OCI-LY3 (cell line): Measurements from ENCODE around the gene TTLL11.

Source experiments
- H2AFZ ChIP-seq: fragments of 200-600, 300-600 bp; shearing (Covaris generic); 2 replicates; pipeline ENCODE4 v1.6.0; 2014; ENCODE audit warnings: antibody characterized with exemption, low read depth, low read length
- H3K27ac ChIP-seq: fragments of 200-600, 300-600 bp; sonication (generic); 2 replicates; pipeline ENCODE4 v1.5.1; 2014; ENCODE audit warnings: mild to moderate bottlenecking, low read length, moderate library complexity, mixed read lengths
- H3K27me3 ChIP-seq: fragments of 200-600, 300-600 bp; sonication (generic); 2 replicates; pipeline ENCODE4 v1.6.1; 2014; ENCODE audit warnings: low read depth, low read length, mixed read lengths
- H3K36me3 ChIP-seq: fragments of 200-600, 300-600 bp; sonication (generic); replicated peaks from 2 replicates; pipeline ENCODE3; 2014; ENCODE audit warnings: low read depth, low read length, mixed read lengths
- H3K4me1 ChIP-seq: fragments of 300-600, 200-600 bp; sonication (generic); 2 replicates; pipeline ENCODE4 v1.6.1; 2014; ENCODE audit warnings: low read length, mixed read lengths
- H3K4me2 ChIP-seq: fragments of 200-600, 300-600 bp; sonication (generic); 2 replicates; pipeline ENCODE4 v1.6.1; 2014; ENCODE audit warnings: low read length, mixed read lengths
- H3K4me3 ChIP-seq: fragments of 300-600, 200-600 bp; sonication (generic); 2 replicates; pipeline ENCODE4 v1.5.1; 2014; ENCODE audit warnings: antibody characterized with exemption, mild to moderate bottlenecking, low read length, moderate library complexity
- H3K79me2 ChIP-seq: fragments of 300-600, 200-600 bp; shearing (Covaris generic); 2 replicates; pipeline ENCODE4 v1.6.1; 2014; ENCODE audit warnings: mild to moderate bottlenecking, low read length, mixed read lengths
- H3K9ac ChIP-seq: fragments of 300-600, 200-600 bp; shearing (Covaris generic); 2 replicates; pipeline ENCODE4 v1.6.0; 2014; ENCODE audit warnings: mild to moderate bottlenecking, low read length, moderate library complexity
- H3K9me3 ChIP-seq: fragments of 200-600, 300-600 bp; shearing (Covaris generic); 2 replicates; pipeline ENCODE4 v1.6.1; 2014; ENCODE audit warnings: low read length, mixed read lengths; ENCODE audit not compliant: insufficient read depth
- H4K20me1 ChIP-seq: fragments of 200-600, 300-600 bp; sonication (generic); 2 replicates; pipeline ENCODE4 v1.6.1; 2016; ENCODE audit warnings: low read length, mixed read lengths; ENCODE audit not compliant: insufficient read depth
- EZH2phosphoT487 ChIP-seq: fragments of 200-600 bp; shearing (Covaris generic); IDR thresholded peaks from 2 replicates; pipeline ENCODE4 v1.6.1; 2018; ENCODE audit warnings: antibody characterized with exemption, mixed run types, low read depth
- TF ChIP-seq, protein P1 (sequence below): fragments of 200-600, 300-600 bp; sonication (generic); IDR thresholded peaks from 2 replicates; pipeline ENCODE4 v1.5.1; 2014; ENCODE audit warnings: antibody characterized with exemption, low read length, low read depth

TTLL11 gene

DNA sequence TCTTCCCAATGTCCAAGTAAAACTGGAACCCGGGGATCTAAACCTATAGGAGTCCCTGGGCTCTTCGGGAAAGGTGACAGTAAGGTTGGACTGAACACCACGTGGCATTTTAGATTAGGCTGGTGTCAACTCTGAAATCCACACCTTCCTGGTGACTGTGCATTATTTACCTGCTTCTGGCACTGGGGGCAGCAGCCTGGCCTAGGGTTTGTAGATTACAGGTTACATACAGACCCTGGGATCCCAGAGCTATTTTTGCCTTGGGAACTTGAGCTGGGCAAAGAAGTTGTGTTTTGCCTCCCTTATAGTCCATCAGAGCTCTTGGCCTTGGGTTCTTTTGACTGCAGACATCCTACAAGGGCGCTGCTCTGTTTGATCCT, 268.5 kb downstream of the TTLL11 start:
- H4K20me1 ChIP-seq: no peaks in the 10 kb centered on the region
- no peak overlapping the region for H3K27ac ChIP-seq
- H2AFZ ChIP-seq: no peak overlapping the region
- H3K9me3 ChIP-seq: no peaks in the 10 kb centered on the region
- H3K4me3 ChIP-seq: no peak overlapping the region
- no peak overlapping the region for H3K4me2 ChIP-seq
- TF ChIP-seq, protein P1, sequence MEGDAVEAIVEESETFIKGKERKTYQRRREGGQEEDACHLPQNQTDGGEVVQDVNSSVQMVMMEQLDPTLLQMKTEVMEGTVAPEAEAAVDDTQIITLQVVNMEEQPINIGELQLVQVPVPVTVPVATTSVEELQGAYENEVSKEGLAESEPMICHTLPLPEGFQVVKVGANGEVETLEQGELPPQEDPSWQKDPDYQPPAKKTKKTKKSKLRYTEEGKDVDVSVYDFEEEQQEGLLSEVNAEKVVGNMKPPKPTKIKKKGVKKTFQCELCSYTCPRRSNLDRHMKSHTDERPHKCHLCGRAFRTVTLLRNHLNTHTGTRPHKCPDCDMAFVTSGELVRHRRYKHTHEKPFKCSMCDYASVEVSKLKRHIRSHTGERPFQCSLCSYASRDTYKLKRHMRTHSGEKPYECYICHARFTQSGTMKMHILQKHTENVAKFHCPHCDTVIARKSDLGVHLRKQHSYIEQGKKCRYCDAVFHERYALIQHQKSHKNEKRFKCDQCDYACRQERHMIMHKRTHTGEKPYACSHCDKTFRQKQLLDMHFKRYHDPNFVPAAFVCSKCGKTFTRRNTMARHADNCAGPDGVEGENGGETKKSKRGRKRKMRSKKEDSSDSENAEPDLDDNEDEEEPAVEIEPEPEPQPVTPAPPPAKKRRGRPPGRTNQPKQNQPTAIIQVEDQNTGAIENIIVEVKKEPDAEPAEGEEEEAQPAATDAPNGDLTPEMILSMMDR: no peak; the same call in 1 of the 2 replicates
- H3K4me1 ChIP-seq: peaks cover 18% of the 10 kb centered on the region
- no peaks in the 10 kb centered on the region for H3K36me3 ChIP-seq
- H3K27me3 ChIP-seq: no peaks in the 10 kb centered on the region
- no peaks in the 10 kb centered on the region for H3K79me2 ChIP-seq
- no peak overlapping the region for H3K9ac ChIP-seq

DNA sequence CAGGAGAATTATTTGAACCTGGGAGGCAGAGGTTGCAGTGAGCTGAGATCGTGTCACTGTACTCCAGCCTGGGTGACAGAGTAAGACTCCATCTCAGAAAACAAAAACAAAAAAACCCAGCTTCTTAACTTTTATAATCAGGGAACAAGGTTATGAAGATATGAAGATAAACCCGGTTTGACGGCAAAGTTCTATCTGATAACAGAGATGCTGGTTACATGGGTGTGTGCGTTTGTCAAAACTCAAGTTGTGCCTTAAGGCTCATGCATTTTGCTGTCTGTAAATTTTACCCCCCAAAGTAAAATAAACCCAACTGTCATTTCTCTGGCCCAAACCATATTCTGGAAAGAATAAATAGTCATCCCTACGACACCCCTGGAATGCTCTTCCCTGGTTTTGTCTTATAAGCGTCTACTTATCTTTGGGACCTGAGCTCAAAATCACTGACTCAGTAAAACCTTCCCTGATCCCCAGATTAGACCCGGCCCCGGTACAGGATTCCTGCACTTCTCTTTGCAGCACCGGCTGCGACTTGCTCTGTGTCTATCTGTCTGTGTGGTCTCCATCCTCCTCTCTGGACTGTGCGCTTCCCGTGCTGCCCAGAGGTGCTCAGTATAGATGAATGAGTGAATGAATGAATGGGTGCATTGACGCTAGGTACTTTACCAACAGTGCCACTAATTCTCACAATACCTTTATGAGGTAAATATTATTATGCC, 269.5 kb downstream of the TTLL11 start:
- H3K27ac ChIP-seq: no peak overlapping the region
- no peak for TF ChIP-seq EZH2phosphoT487
- TF ChIP-seq, protein P1: no peak
- H3K9ac ChIP-seq: no peak overlapping the region
- H3K4me2 ChIP-seq: no peak overlapping the region
- no peaks in the 10 kb centered on the region for H3K36me3 ChIP-seq
- H3K79me2 ChIP-seq: no peaks in the 10 kb centered on the region
- H4K20me1 ChIP-seq: no peaks in the 10 kb centered on the region
- no peaks in the 10 kb centered on the region for H3K9me3 ChIP-seq
- H3K4me1 ChIP-seq: peaks cover 18% of the 10 kb centered on the region
- no peaks in the 10 kb centered on the region for H3K27me3 ChIP-seq
- H2AFZ ChIP-seq: no peak overlapping the region
- no peak overlapping the region for H3K4me3 ChIP-seq

DNA sequence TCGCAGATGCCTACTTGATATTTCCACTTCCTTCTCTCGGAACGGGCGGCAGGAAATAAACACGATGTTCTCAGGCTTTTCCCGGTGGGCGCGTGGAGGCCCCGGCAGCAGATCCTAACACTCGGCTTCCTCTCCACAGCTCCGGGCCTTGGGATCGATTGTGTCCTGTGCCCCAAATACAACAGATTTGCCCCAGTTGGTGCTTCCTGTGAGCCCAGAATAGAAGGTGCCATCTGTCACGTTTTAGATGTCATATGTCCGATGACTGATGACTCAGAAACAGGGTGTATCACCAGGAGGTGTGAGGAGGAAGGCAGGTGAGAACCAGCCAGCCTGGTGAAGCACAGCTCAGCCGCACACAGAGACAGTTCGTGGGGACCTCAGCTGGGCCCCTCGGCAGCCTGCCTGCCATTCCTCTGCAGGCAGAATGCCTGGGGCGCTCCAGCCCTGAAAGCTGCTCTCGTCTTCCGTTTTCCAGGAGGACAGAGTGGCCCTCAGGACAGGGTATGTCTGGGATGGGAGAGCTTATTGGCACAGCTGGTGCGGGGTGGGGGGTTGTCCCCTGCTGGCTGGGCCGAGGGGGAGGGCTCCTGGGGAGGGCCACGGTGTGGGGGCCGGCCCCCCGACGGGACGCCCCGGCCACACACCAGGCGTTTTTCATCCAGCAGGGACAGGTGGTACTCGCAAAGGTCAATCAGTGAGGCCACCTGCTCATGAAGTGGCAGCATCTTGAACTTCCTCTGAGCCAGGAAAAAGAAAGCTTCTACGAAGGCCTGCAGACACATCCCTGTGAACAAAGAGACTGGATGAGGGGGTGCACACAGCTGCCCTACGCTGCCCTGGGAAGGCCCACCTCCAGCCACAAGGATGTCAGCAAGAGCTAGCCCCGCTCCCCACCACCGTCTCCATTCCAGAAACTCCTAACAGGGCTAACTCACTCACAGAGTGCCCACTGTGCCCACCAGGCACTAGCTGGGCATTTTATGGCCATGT, 270.7 kb downstream of the TTLL11 start:
- H3K27ac ChIP-seq: peak overlapping the region; percentile 26
- peak overlapping the region; percentile 36 for H3K4me3 ChIP-seq
- no peaks in the 10 kb centered on the region for H4K20me1 ChIP-seq
- peak overlapping the region; percentile 7; the same call in 1 of the 2 replicates for H3K9ac ChIP-seq
- H3K4me1 ChIP-seq: peaks cover 18% of the 10 kb centered on the region
- H2AFZ ChIP-seq: peak overlapping the region; percentile 94
- no peaks in the 10 kb centered on the region for H3K9me3 ChIP-seq
- no peaks in the 10 kb centered on the region for H3K27me3 ChIP-seq
- TF ChIP-seq, protein P1: no peak
- no peak for TF ChIP-seq EZH2phosphoT487
- H3K4me2 ChIP-seq: peak overlapping the region; percentile 65
- no peaks in the 10 kb centered on the region for H3K79me2 ChIP-seq
- H3K36me3 ChIP-seq: no peaks in the 10 kb centered on the region

DNA sequence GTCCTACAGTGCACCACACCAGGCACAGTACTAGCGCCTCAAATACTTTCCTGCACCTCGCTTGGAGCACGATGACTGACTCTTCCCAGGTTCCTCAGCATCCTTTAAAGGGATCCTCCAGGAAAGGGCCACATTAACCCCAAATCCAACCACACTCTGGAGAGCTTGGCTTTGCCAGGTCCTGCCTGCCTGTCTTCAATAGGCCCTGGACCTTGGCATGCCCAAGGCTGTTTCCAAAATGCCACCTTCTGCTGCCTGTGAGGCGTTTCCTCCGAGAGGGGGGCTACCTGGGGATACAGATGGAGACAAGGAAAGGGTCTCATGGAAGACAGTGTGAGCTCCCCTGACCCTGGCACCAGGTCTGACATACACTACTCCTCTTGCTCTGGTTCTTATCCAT, 271.8 kb downstream of the TTLL11 start:
- Histone ChIP-seq H3K36me3 (no peaks in the 10 kb centered on the region), H3K9ac (no peak overlapping the region), H3K4me3 (no peak overlapping the region), H3K4me1 (peaks cover 18% of the 10 kb centered on the region), H3K27ac (no peak overlapping the region), H3K4me2 (peak overlapping the region; percentile 65), H4K20me1 (no peaks in the 10 kb centered on the region), H2AFZ (no peak overlapping the region), H3K27me3 (no peaks in the 10 kb centered on the region), H3K9me3 (no peaks in the 10 kb centered on the region), H3K79me2 (no peaks in the 10 kb centered on the region)
- TF ChIP-seq, protein P1: no peak
- no peak for TF ChIP-seq EZH2phosphoT487
